Cerebellar cortex (tissue), 1 donor: Measurements from ENCODE around the gene CCL2.

Experiments
- DNase-seq: peaks from one replicate; pipeline ENCODE4 v3.0.0-alpha.2; 2015; ENCODE audit warnings: low spot score

CCL2 gene

GRCh38 chr17:34241062-34241461 is 14.0 kb upstream of the CCL2 start:
- peak; percentile 4 for DNase-seq

GRCh38 chr17:34242587-34243363 is 12.3 kb upstream of the CCL2 start:
- no peak for DNase-seq

GRCh38 chr17:34243364-34244320 is 11.4 kb upstream of the CCL2 start:
- no peak for DNase-seq

GRCh38 chr17:34245351-34245905 is 9.7 kb upstream of the CCL2 start:
- DNase-seq, result no peak

- no peak for DNase-seq
Measured at GRCh38 chr17:34246446-34246845, 8.6 kb upstream of the CCL2 start.

GRCh38 chr17:34246881-34247280 is 8.2 kb upstream of the CCL2 start:
- DNase-seq, result no peak

- DNase-seq, result no peak
Measured at GRCh38 chr17:34248511-34249024, 6.5 kb upstream of the CCL2 start.

GRCh38 chr17:34249061-34249460 is 6.0 kb upstream of the CCL2 start:
- no peak for DNase-seq

GRCh38 chr17:34249478-34249877 is 5.6 kb upstream of the CCL2 start:
- DNase-seq, result no peak

GRCh38 chr17:34251186-34251585 is 3.9 kb upstream of the CCL2 start:
- no peak for DNase-seq

- no peak for DNase-seq
Measured at GRCh38 chr17:34252095-34252443, 3.0 kb upstream of the CCL2 start.

- DNase-seq, result peak; percentile 59
Measured at GRCh38 chr17:34252444-34253138, 2.5 kb upstream of the CCL2 start.

- DNase-seq, result no peak
Measured at GRCh38 chr17:34253139-34253525, 2.0 kb upstream of the CCL2 start.

- DNase-seq, result no peak
Measured at GRCh38 chr17:34254146-34254545, 939 bp upstream of the CCL2 start.

GRCh38 chr17:34255381-34255732 is 272 bp downstream of the CCL2 start:
- no peak for DNase-seq

GRCh38 chr17:34255841-34256240 is 756 bp downstream of the CCL2 start:
- no peak for DNase-seq

GRCh38 chr17:34257299-34257985 is 2.4 kb downstream of the CCL2 start:
- DNase-seq, result no peak

GRCh38 chr17:34257986-34258326 is 2.9 kb downstream of the CCL2 start:
- no peak for DNase-seq

GRCh38 chr17:34259146-34259545 is 4.1 kb downstream of the CCL2 start:
- DNase-seq, result no peak

GRCh38 chr17:34260861-34261260 is 5.8 kb downstream of the CCL2 start:
- DNase-seq, result no peak

- DNase-seq, result no peak
Measured at GRCh38 chr17:34261568-34262337, 6.7 kb downstream of the CCL2 start.
